ENCODE results near the gene HDAC4.

HDAC4 gene

GRCh38 chr2:239279508-239280295, 121.1 kb downstream of the HDAC4 start:
- no peak for DNase-seq

- no peak for DNase-seq
Observed at GRCh38 chr2:239278941-239279365, 121.9 kb downstream of the HDAC4 start.

- no peak for DNase-seq
Observed at GRCh38 chr2:239278361-239278760, 122.5 kb downstream of the HDAC4 start.

- no peak for DNase-seq
Observed at GRCh38 chr2:239277401-239278085, 123.3 kb downstream of the HDAC4 start.

GRCh38 chr2:239276851-239277250, 124.0 kb downstream of the HDAC4 start:
- no peak for DNase-seq

GRCh38 chr2:239275847-239276831, 124.7 kb downstream of the HDAC4 start:
- peak in 2 of 3 donors; percentile 22 to 36 for DNase-seq

- DNase-seq = peak; percentile 92 to 96 (median 96)
Observed at GRCh38 chr2:239275044-239275685, 125.7 kb downstream of the HDAC4 start.

GRCh38 chr2:239274391-239275043, 126.3 kb downstream of the HDAC4 start:
- peak; percentile 30 to 40 (median 34) for DNase-seq

- DNase-seq = peak; percentile 71 to 83 (median 78)
Observed at GRCh38 chr2:239273280-239274234, 127.3 kb downstream of the HDAC4 start.

- no peak for DNase-seq
Observed at GRCh38 chr2:239272626-239273025, 128.2 kb downstream of the HDAC4 start.

GRCh38 chr2:239271882-239272281, 128.9 kb downstream of the HDAC4 start:
- no peak for DNase-seq

- no peak for DNase-seq
Observed at GRCh38 chr2:239271471-239271870, 129.3 kb downstream of the HDAC4 start.

GRCh38 chr2:239269916-239270315, 130.9 kb downstream of the HDAC4 start:
- DNase-seq = no peak

GRCh38 chr2:239269173-239269885, 131.5 kb downstream of the HDAC4 start:
- peak; percentile 62 to 72 (median 70) for DNase-seq

GRCh38 chr2:239268549-239268948, 132.3 kb downstream of the HDAC4 start:
- DNase-seq = no peak

- no peak for DNase-seq
Observed at GRCh38 chr2:239268082-239268481, 132.7 kb downstream of the HDAC4 start.

- DNase-seq = peak; percentile 88 to 93 (median 91)
Observed at GRCh38 chr2:239267288-239267951, 133.4 kb downstream of the HDAC4 start.

GRCh38 chr2:239266779-239267287, 134.0 kb downstream of the HDAC4 start:
- DNase-seq = no peak

- no peak for DNase-seq
Observed at GRCh38 chr2:239266434-239266766, 134.4 kb downstream of the HDAC4 start.

Data from suppressor macrophage treated with lipopolysaccharide for 1 hour (primary cell).